ENCODE results near the gene OR2F2.

The OR2F2 gene

GRCh38 chr7:143979998-143980397 is 45.0 kb downstream of the OR2F2 start:
- Mint-ChIP-seq H3K27ac (no peak overlapping the region), H3K36me3 (no peaks in the 10 kb centered on the region), H3K27me3 (peaks cover 4% of the 10 kb centered on the region in 2 donors), H3K4me1 (no peaks in the 10 kb centered on the region), H3K9me3 (no peaks in the 10 kb centered on the region), H3K4me3 (no peak overlapping the region)
- no peak for DNase-seq
- no peak for ATAC-seq (replicated peaks)

GRCh38 chr7:143980746-143981510 is 45.9 kb downstream of the OR2F2 start:
- Mint-ChIP-seq H3K36me3 (no peaks in the 10 kb centered on the region), H3K9me3 (no peaks in the 10 kb centered on the region), H3K27me3 (peaks cover 4% of the 10 kb centered on the region in 2 donors), H3K4me1 (no peaks in the 10 kb centered on the region), H3K4me3 (no peak overlapping the region), H3K27ac (no peak overlapping the region)
- DNase-seq (no peak), ATAC-seq (replicated peaks) (no peak)

DNA sequence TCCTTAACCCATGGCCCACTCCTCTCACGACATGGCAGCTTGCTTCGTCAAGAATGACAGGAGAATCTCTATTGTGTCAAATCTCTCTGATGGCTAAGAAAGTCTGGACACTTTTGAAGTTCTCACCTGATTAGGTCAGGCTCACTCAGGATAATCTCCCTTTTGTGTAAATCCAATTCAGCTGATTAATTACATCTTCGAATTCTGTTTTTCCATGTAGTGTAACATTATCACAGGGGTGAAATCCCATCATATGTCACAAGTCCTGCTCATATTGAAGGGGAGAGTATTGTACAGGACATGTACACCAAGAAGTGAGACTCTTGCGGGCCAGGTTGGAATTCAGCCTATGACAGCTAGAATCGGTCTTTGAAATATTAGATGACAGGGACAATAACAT is 48.9 kb downstream of the OR2F2 start:
- ATAC-seq (replicated peaks) (no peak), DNase-seq (no peak)
- H3K9me3 Mint-ChIP-seq = no peaks in the 10 kb centered on the region
- no peaks in the 10 kb centered on the region for H3K36me3 Mint-ChIP-seq
- H3K4me3 Mint-ChIP-seq = no peak overlapping the region
- no peak overlapping the region for H3K27ac Mint-ChIP-seq
- no peaks in the 10 kb centered on the region for H3K4me1 Mint-ChIP-seq
- peaks cover 4% of the 10 kb centered on the region in 2 donors for H3K27me3 Mint-ChIP-seq
